Lower leg skin (tissue), 3 donors: ENCODE data around the gene HBD.
"Not testable (repeated sequence)": the region's sequence is repeated elsewhere in the genome, so short reads cannot be mapped to it uniquely, and the experiment has no call there.

Source experiments
- POLR2A ChIP-seq, 2 donors: fragments of 450-650 bp; IDR thresholded peaks; one replicate each; pipeline ENCODE4 v1.6.1; 2016 to 2017; ENCODE audit warnings: antibody characterized with exemption in 2 of 2, mild to moderate bottlenecking in 1 of 2, moderate library complexity in 1 of 2
- TF ChIP-seq, protein P1 (sequence below), 3 donors: fragments of 450-650 bp; IDR thresholded peaks; one replicate each; pipeline ENCODE4 v1.5.1; 2016; ENCODE audit warnings: antibody characterized with exemption in 3 of 3, mild to moderate bottlenecking in 3 of 3, moderate library complexity in 2 of 3

DNA sequence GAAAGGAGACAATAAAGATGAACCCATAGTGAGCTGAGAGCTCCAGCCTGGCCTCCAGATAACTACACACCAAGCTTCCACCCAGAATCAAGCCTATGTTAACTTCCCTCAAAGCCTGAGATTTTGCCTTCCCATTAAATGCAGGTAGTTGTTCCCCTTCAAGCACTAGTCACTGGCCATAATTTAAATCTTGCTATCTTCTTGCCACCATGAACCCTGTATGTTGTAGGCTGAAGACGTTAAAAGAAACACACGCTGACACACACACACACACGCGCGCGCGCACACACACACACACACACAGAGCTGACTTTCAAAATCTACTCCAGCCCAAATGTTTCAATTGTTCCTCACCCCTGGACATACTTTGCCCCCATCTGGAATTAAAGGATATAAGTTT, 14.2 kb upstream of the HBD start:
- TF ChIP-seq, protein P1, sequence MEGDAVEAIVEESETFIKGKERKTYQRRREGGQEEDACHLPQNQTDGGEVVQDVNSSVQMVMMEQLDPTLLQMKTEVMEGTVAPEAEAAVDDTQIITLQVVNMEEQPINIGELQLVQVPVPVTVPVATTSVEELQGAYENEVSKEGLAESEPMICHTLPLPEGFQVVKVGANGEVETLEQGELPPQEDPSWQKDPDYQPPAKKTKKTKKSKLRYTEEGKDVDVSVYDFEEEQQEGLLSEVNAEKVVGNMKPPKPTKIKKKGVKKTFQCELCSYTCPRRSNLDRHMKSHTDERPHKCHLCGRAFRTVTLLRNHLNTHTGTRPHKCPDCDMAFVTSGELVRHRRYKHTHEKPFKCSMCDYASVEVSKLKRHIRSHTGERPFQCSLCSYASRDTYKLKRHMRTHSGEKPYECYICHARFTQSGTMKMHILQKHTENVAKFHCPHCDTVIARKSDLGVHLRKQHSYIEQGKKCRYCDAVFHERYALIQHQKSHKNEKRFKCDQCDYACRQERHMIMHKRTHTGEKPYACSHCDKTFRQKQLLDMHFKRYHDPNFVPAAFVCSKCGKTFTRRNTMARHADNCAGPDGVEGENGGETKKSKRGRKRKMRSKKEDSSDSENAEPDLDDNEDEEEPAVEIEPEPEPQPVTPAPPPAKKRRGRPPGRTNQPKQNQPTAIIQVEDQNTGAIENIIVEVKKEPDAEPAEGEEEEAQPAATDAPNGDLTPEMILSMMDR (IDR thresholded peaks at IDR 0.05): not testable (repeated sequence)
- not testable (repeated sequence) for TF ChIP-seq POLR2A (IDR thresholded peaks at IDR 0.05)
